ENCODE measurements around the gene PPP6R1.
"Not testable (repeated sequence)": the region's sequence is repeated elsewhere in the genome, so short reads cannot be mapped to it uniquely, and the experiment has no call there.

The PPP6R1 gene

DNA sequence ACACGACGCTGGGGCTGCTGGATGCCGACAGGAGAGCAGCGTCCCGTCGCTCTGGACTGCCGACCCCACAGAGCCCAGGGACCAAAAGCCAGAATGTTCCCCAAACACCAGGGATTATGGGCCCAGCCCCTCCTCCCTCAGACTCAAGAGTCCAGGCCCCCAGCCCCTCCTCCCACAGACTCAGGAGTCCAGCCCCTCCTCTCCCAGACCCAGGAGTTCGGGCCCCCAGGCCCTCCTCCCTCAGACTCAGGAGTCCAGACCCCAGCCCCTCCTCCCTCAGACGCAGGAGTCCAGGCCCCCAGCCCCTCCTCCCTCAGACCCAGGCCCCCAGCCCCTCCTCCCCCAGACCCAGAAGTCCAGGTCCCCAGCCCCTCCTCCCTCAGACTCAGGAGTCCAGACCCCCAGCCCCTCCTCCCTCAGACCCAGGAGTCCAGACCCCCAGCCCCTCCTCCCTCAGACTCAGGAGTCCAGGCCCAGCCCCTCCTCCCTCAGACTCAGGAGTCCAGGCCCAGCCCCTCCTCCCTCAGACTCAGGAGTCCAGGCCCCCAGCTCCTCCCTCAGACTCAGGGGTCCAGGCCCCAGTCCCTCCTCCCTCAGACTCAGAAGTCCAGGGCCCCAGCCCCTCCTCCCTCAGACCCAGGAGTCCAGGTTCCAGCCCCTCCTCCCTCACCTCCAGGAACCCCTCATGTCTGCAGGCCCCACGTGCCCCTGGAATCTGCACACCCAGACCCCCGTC, 34.0 kb downstream of the PPP6R1 start:
- in situ Hi-C loops (cut with HindIII; ENCODE audit: low sequenced_read_pairs), result not testable (repeated sequence)

DNA sequence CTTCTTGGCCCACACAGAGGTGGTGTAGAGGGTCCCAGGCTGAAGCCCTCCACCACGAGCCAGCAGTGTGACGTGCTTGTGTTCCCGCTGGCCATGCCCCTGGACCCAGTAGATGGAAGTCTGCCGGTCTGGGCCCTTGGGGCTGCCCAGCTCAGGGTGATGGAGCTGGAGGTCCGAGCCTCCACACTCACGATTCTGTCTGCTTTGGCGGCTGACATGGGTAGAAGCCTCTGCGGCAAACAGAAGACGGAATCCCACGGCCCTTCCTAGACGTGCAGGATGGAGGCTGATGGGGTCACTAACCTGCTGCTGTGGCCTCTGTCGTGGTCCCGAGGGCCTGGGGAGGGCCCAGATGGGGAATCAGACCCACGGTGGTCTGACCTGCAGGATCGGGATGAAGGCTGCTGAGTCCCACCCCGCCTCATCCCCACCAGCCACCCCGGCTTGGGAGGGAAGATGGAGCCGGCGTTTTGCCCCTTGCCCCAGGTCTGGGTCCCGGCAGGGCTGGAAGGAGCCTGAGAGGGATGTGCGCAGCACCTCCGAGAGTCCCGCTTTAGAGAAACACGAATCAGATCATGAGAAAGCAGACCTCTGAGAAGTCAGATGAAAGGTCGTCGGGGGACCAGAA, 34.7 kb downstream of the PPP6R1 start:
- in situ Hi-C loops (cut with HindIII; ENCODE audit: low sequenced_read_pairs), result no loop called here

DNA sequence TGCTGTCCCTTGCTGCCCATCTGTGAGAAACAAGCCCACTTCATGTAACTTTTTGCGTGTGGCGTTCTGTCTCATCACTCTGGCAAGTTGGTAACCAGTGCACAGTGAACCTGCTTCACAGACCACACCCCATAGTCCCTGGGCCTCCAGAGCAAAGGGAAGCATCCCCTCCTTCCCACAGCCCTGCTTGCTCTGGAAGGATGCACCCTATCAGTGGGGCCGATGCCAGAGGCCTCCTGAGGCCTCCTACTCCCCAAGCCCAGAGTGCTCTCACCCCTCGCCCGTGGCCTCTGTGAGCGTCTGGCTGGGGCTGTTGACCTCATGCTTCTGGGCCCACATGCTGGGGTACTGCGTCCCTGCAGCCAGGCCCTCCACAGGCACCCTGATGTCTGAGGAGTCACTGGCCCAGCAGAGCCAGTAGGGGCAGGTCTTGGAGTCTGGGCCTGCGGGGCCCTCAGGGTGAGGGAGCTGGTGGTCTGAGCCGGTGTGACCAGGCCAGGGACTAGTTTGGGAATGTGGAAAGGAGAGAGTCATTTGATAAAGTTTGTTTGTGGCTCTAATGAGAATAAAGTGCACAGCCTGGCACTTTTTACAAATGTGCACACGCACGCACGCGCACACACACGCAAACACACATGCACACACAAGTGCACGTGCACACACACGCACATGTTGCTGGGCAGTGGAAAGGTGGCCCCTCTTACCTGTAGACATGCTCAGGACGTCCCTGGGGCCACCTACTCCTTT, 35.4 kb downstream of the PPP6R1 start:
- in situ Hi-C loops (cut with HindIII; ENCODE audit: low sequenced_read_pairs), result no loop called here

- in situ Hi-C loops (cut with HindIII; ENCODE audit: low sequenced_read_pairs), result no loop called here
Observed at GRCh38 chr19:55220525-55220924, 38.3 kb downstream of the PPP6R1 start.

DNA sequence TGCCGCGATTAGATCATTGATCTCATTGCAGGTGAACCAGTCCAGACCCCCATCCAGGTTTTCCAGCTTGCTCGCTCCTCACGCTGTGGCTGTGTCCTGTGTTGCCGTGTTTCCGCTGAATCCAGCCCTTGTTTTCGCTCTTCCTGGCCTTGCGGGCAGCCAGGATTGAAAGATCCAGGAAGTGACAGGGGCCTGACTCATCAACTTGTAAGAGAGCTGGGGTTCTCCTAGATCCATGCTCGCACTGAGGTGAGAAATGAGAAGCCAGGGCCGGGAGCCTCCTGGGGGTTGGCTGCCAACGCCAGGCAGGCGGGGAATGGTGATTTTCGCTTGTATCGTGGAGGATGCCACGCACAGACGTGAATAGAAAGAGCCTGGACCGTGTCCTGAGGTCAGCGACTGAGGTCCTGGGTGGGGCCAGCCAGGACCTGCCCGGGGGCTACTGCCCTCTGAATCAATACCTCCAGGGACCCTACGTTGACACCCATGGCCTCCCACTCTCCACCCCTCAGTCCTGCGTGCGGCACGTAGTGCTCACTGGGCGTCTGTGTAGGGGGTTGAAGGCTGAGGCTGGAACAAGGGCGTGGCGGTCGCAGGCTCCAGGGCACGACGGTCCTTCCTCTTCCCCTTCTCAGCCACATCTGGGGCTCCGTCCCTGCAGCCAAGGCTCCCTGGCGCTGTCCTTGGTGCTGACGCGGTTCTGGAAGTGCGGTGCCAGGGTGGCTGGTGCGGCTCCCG, 42.2 kb downstream of the PPP6R1 start:
- in situ Hi-C loops (cut with HindIII; ENCODE audit: low sequenced_read_pairs), result loop anchor here (10.0 kb wide), 1 partner anchor 138 kb away; the partner anchor contains the start of gene COX6B2

DNA sequence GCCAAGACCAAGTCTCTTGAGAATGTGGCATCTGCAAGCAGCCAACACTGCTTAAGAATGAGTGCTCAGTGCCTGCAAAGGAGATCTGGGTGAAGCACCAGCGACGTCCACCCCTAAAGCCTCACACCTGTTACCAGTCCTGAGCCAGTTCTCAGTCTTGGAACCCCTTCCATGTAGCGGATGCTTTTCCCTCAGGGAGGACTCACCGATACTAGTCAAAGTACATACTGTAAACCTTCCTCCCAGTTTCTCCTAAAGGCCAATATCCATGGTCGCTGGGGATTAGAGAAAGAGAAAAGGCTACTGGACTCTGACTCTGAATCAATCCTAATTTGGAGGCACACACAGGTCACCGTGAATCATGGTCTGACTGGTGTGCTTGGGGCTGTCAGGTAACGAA, 45.3 kb downstream of the PPP6R1 start:
- in situ Hi-C loops (cut with HindIII; ENCODE audit: low sequenced_read_pairs), result loop anchor here (10.0 kb wide), 1 partner anchor 141 kb away; the partner anchor contains the start of gene COX6B2

- in situ Hi-C loops (cut with HindIII; ENCODE audit: low sequenced_read_pairs), result loop anchor here (10.0 kb wide), 1 partner anchor 142 kb away; the partner anchor contains the start of gene COX6B2
Observed at GRCh38 chr19:55212447-55212846, 46.4 kb downstream of the PPP6R1 start.

DNA sequence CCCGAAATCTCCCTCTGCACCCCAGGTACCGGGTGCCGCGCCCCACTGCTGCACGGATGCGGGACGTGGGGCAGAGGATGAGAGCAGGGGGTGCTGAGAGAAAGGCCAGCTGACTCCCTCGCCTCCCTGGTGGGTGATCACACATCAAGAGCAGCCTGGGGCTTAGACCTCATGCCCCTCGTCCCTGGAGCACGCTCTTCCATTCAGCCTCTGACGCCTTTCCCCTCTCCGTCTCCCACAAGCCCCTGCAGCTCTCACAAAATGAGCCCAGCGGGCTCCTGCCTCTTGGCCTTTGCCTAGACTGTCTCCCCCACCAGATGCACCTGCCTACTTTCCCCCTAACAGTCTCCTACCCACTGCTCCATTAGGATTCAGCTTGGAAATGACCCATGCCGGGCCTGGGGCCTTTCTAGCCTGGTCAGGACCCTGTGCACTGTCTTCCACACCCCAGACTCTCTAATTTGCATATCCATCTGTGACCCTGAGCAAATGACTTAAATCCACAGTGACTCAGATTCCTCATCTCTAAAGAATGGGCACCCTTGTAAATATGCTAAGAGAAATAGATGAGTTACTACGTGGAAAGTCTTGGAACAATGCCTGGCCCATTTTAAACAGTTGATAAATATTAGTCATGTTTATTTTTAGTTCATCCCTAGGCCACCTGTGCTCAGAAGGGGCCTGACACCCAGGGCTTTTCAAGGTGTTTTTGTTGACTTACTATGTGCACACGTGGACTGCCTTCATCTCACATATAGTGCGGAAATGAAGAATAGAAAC, 48.9 kb downstream of the PPP6R1 start:
- in situ Hi-C loops (cut with HindIII; ENCODE audit: low sequenced_read_pairs), result loop anchor here (10.0 kb wide), 1 partner anchor 145 kb away; the partner anchor contains the start of gene COX6B2

DNA sequence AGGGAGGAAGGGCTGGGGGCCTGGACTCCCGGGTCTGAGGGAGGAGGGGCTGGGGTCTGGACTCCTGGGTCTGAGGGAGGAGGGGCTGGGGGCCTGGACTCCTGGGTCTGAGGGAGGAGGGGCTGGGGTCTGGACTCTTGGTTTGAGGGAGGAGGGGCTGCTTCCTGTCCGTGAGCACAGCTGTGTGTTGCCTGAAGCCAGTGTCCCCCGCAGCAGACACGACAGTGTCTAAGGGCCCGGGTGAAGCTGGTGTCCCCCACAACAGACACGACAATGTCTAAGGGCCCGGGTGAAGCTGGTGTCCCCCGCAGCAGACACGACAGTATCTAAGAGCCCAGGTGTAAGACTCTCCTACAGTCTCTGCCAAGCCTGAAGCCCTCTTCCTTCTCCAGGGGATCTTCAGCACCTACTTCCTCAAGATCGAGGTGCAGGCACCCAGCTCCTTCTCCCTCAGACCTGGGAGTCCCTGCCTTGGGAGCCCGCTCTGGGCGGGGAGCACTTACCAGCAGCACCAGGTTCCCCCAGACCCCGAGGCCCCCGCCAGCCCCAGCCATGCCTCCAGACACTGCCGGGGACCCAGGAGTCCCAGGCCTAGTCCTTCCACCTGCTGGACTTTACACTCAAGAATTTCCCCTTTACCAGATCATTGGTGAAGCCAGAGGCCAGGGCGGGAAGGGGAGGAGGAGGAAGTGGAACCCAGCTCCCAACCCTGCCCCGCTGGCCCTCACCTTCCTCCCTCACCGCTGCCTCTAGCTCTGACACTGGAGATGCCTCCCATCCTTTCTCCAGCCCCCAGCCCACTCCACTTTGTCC, 49.7 kb downstream of the PPP6R1 start, which contains the start of gene PTPRH:
Gene PTPRH, minus strand, starts transcription at position 622 of the 813 bp plus-strand sequence. Its CDS starts 68 bp downstream, at position 554.
- in situ Hi-C loops (cut with HindIII; ENCODE audit: low sequenced_read_pairs), result no loop called here

DNA sequence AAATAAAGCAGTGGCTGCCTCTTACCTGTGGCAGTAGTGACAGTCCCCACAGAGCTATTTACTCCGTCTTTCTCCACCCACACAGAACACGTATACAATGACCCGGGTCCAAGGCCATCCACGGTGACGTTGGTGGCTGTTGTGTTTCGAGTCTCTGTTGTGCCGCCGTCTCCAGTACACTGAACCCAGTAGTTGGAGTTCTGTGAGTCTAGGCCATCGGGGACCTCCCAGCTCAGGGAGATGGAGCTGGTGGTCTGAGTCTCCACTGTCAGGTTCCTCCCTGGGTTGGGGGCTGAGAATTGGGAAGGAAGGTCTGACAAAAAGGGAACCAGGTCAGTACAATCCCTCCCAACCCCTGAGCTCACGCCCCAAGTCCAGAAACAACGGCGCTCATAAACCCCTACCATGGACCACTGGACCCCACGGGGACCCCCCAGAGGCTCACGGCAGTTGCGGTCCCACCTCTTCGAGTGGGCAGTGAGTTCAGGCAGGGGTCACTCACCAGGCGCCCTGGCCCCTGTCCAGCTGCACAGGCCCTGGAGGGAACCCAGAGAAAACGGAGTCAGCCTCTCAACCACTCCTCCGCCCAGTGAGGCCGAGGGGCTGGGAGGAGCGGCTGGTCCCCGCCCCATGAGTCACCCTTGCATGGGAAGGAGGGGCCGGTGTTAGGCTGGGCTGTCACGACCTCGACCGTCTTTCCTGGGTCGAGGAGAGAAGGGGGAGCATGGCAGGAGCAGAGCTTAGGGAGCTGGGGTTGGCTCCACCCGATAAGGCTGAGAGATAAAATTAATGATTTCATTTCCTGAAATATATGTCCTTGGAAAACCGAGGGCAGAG, 51.9 kb downstream of the PPP6R1 start:
- in situ Hi-C loops (cut with HindIII; ENCODE audit: low sequenced_read_pairs), result no loop called here

- in situ Hi-C loops (cut with HindIII; ENCODE audit: low sequenced_read_pairs), result not testable (repeated sequence)
Observed at GRCh38 chr19:55202199-55202598, 56.6 kb downstream of the PPP6R1 start.

- in situ Hi-C loops (cut with HindIII; ENCODE audit: low sequenced_read_pairs), result no loop called here
Observed at GRCh38 chr19:55199620-55200204, 59.1 kb downstream of the PPP6R1 start.

DNA sequence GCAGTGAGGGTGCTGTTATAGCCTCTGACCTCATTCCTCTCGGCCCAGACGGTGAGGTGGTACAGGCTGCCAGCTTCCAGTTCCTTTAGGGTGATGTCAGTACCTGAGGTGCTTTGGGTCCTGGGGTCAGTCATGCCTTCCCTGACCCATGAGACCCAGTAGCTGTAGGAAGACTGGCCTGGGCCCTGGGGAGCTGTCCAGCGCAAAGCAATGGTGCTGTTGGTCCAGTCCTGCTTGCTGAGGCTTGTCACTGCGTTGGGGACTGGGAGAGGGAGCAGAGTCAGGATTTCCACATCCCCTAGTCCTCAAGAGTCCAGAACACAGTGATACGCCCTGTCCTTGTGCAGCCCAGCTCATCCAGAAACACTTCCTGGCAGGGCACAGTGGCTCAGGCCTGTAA, 60.2 kb downstream of the PPP6R1 start:
- in situ Hi-C loops (cut with HindIII; ENCODE audit: low sequenced_read_pairs), result no loop called here

- in situ Hi-C loops (cut with HindIII; ENCODE audit: low sequenced_read_pairs), result no loop called here
Observed at GRCh38 chr19:55197528-55197927, 61.3 kb downstream of the PPP6R1 start.

DNA sequence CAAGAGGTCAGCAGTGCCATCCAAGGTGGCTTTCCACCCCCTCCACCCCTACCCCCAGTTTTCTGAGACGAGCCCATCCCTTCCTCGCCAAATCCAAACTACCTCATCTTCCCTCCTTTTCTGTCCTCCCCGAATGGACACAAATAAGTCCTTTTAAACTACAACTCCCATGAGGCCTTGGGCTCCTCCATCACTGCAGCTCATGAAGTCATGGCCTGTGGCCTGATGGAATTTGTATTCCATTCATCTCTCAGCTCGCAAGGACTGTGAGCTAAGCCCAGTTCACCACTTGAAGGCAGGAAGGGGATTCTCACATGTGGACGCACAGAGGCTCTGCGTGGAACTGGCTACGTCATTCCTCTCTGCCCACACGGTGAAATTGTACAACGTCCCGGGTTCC, 62.0 kb downstream of the PPP6R1 start:
- in situ Hi-C loops (cut with HindIII; ENCODE audit: low sequenced_read_pairs), result no loop called here

DNA sequence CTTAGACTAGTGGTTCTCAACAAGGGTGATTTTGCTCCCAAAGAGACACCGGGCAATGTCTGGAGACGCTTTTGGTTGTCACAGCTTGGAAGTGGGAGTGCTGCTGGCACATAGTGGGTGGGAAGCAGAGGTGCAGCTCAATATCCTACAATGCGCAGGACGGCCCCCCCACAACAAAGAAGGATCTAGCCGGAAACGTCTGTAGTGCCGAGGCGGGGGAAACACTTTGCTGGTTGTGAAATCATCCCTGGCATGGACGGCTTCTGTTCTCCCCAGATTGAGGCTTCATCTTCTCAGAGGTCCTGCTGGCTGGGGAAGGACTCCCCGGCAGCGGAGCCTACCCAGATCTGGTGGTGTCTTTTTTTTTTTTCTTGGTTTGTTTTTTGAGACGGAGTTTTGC, 65.3 kb downstream of the PPP6R1 start:
- in situ Hi-C loops (cut with HindIII; ENCODE audit: low sequenced_read_pairs), result no loop called here

- in situ Hi-C loops (cut with HindIII; ENCODE audit: low sequenced_read_pairs), result no loop called here
Observed at GRCh38 chr19:55189403-55189835, 69.4 kb downstream of the PPP6R1 start.

DNA sequence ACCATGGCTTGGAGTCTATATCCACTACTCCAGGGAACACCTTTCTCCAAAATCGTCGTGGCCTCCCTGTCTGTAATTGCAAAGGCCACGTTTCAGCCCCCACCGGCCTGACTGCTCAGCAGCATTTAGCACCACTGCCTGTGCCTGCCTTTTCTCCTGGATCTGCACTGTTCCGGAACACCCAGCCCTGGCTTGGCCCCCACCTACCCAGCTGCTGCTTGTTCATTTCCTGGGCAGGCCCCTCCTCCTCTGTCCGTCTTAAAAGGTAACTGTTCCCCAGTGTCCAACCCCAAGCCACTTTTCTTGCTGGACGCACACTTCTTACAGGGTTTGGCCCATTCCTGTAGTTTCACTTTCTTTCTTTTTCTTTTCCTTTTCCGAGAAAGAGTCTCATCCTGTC, 70.2 kb downstream of the PPP6R1 start:
- in situ Hi-C loops (cut with HindIII; ENCODE audit: low sequenced_read_pairs), result no loop called here
